Mucosa of rectum (tissue), 2 donors: ENCODE measurements around the gene PPP4R1.
"Not testable (repeated sequence)": the region's sequence is repeated elsewhere in the genome, so short reads cannot be mapped to it uniquely, and the experiment has no call there.

Experiments used
- H3K27ac ChIP-seq, 2 donors: one replicate each; pipeline ENCODE4 v1.7.0; 2013; ENCODE audit warnings: inconsistent platforms in 2 of 2, low read depth in 2 of 2, low read length in 2 of 2
- H3K27me3 ChIP-seq, 2 donors: one replicate each; pipeline ENCODE4 v1.7.0; 2013; ENCODE audit warnings: low read length in 2 of 2; ENCODE audit not compliant: control insufficient read depth in 2 of 2, insufficient read depth in 2 of 2
- H3K36me3 ChIP-seq, 2 donors: one replicate each; pipeline ENCODE4 v1.7.0; 2013; ENCODE audit warnings: low read length in 2 of 2; ENCODE audit not compliant: control insufficient read depth in 2 of 2, insufficient read depth in 2 of 2
- H3K4me1 ChIP-seq, 2 donors: one replicate each; pipeline ENCODE4 v1.7.0; 2013; ENCODE audit warnings: low read length in 2 of 2, mild to moderate bottlenecking in 1 of 2; ENCODE audit not compliant: control insufficient read depth in 2 of 2, insufficient read depth in 2 of 2
- H3K4me3 ChIP-seq, 2 donors: one replicate each; pipeline ENCODE4 v1.7.0; 2013; ENCODE audit warnings: low read length in 2 of 2
- H3K9ac ChIP-seq, 2 donors: one replicate each; pipeline ENCODE4 v1.7.0; 2013; ENCODE audit warnings: low read length in 2 of 2, low read depth in 1 of 2, mild to moderate bottlenecking in 1 of 2
- H3K9me3 ChIP-seq, 2 donors: one replicate each; pipeline ENCODE4 v1.7.0; 2013; ENCODE audit warnings: low read length in 2 of 2; ENCODE audit not compliant: control insufficient read depth in 2 of 2
- donor health status: healthy.
- donor health status: Normal muscosa, but diverticular disease.

Gene PPP4R1

GRCh38 chr18:9612215-9612830 lies 2.0 kb downstream of the PPP4R1 start:
- Histone ChIP-seq H3K27ac (no peak overlapping the region), H3K4me1 (peaks cover 14% of the 10 kb centered on the region in 2 donors), H3K36me3 (peaks cover 0 to 3% of the 10 kb centered on the region in 2 donors), H3K4me3 (peak overlapping the region in 1 of 2 donors; percentile 84), H3K9ac (peak overlapping the region in 1 of 2 donors; percentile 90), H3K27me3 (no peaks in the 10 kb centered on the region), H3K9me3 (no peaks in the 10 kb centered on the region)

DNA sequence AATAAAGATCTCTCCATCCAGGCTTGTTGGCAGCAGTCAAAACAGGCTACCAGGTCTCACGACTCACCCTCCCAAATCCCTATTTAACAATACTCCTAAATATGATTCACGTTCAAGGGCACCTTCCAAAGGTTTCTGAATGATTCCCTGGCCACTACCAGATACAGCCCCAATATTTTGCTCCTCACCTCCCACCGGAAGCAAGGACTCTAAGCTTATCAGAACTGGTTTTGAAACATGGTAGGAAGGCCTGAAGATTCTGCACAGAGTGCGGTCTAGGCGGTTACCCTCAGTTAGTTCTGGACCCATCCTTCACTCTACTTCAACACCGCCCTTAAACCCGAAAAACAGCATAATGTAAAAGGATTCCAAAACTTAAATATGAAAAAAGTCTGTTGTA lies 5.2 kb downstream of the PPP4R1 start:
- no peaks in the 10 kb centered on the region for H3K9me3 ChIP-seq

DNA sequence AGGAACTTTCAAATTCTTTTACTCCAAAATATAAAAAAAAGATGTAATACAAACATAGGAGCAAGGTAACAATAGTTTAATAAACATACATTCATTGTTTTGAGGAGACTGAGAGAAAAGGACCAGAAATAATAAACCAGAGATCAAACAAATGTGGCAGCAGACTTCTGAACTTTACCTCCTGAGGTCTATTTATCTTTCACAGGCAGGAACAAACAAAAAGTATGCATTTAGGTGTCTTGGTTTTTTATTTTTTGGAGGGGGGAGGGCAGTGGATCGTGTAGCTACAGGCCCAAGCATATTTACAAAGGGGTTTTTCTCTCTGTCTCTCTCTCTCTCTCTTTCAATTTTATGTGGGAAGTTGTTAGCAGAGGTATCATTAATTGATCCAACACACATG lies 5.6 kb downstream of the PPP4R1 start:
- Histone ChIP-seq H3K9ac (no peak overlapping the region), H3K4me1 (peaks cover 8% of the 10 kb centered on the region in 2 donors), H3K27me3 (no peaks in the 10 kb centered on the region), H3K27ac (no peak overlapping the region), H3K9me3 (no peaks in the 10 kb centered on the region), H3K4me3 (no peak overlapping the region), H3K36me3 (peaks cover 0 to 3% of the 10 kb centered on the region in 2 donors)

More for the DNA sequence above, 5.2 kb downstream of the PPP4R1 start:
- Histone ChIP-seq H3K9ac (no peak overlapping the region), H3K27ac (no peak overlapping the region), H3K4me3 (no peak overlapping the region), H3K4me1 (peaks cover 8% of the 10 kb centered on the region in 2 donors), H3K27me3 (no peaks in the 10 kb centered on the region), H3K36me3 (peaks cover 0 to 3% of the 10 kb centered on the region in 2 donors)

DNA sequence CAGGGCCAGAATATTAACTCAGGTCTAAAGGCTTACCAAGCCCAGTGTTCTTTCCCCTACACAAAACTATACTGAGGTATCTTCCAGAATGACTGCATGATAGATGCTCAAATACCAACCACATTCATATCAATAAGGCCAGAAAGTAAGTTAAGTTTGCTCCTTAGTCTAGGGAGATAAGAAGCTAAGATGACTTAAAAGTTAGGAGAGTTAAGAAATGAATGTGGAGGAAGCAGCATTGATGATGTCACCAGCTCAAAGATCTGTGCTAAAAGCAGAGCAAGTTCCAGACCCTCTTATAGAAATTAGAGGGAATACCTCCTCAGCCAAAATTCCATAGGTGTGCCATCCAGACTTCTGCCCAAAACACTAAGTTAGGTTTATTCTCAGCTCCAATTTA lies 6.1 kb downstream of the PPP4R1 start:
- no peaks in the 10 kb centered on the region for H3K27me3 ChIP-seq
- peaks cover 0 to 3% of the 10 kb centered on the region in 2 donors for H3K36me3 ChIP-seq
- no peak overlapping the region for H3K4me3 ChIP-seq
- no peak overlapping the region for H3K9ac ChIP-seq
- no peak overlapping the region for H3K27ac ChIP-seq
- H3K4me1 ChIP-seq = peaks cover 8% of the 10 kb centered on the region in 2 donors
- no peaks in the 10 kb centered on the region for H3K9me3 ChIP-seq

DNA sequence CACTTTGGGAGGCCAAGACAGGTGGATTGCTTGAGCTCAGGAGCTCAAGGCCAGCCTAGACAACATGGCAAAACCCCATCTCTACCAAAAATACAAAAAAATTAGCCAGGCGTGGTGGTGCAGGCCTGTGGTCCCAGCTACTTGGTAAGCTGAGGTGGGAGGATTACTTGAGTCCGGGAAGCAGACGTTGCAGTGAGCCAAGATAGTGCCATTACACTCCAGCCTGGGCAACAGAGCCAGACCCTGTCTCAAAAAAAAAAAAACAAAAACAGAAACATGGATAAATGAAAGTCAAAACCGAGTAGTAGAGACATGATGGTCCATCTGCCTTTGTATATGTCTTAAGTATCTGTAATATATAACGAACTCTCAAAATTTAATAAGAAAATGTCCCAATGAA lies 7.2 kb downstream of the PPP4R1 start:
- H3K36me3 ChIP-seq, H3K4me1 ChIP-seq, H3K27me3 ChIP-seq, H3K27ac ChIP-seq, H3K9me3 ChIP-seq, H3K9ac ChIP-seq, H3K4me3 ChIP-seq: not testable (repeated sequence)

DNA sequence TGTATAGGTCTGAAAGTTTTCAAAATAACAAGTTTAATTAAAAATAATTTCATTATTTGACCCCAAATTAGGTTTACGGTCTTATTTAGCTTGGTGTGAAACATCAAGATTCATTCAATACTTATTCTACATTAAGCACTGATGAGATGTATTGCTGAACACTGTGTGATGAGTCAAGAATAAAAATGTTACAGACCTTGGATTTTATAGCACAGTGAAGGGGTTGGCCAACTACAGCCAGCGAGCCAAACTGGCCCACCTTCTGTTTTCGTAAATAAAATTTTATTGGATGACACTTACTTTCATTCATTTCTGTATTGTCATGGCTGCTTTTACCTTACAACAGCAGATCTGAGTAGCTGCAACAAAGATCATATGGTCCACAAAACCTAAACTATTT lies 8.3 kb downstream of the PPP4R1 start:
- Histone ChIP-seq H3K36me3 (peaks cover 0 to under 1% of the 10 kb centered on the region in 2 donors), H3K4me3 (no peak overlapping the region), H3K4me1 (peaks cover 5 to 6% of the 10 kb centered on the region in 2 donors)

GRCh38 chr18:9604348-9604747 lies 10.0 kb downstream of the PPP4R1 start:
- Histone ChIP-seq H3K4me1 (peaks cover 4% of the 10 kb centered on the region in 2 donors), H3K4me3 (no peak overlapping the region), H3K9ac (no peak overlapping the region), H3K27me3 (no peaks in the 10 kb centered on the region), H3K36me3 (no peaks in the 10 kb centered on the region), H3K27ac (no peak overlapping the region), H3K9me3 (peaks cover 0 to 7% of the 10 kb centered on the region in 2 donors)

More for the DNA sequence above, 8.3 kb downstream of the PPP4R1 start:
- no peaks in the 10 kb centered on the region for H3K9me3 ChIP-seq
- H3K27ac ChIP-seq = no peak overlapping the region
- no peak overlapping the region for H3K9ac ChIP-seq
- no peaks in the 10 kb centered on the region for H3K27me3 ChIP-seq

- Histone ChIP-seq H3K9me3 (peaks cover 0 to 7% of the 10 kb centered on the region in 2 donors), H3K4me3 (no peak overlapping the region), H3K4me1 (peaks cover 0 to 5% of the 10 kb centered on the region in 2 donors), H3K9ac (no peak overlapping the region), H3K27me3 (no peaks in the 10 kb centered on the region), H3K27ac (no peak overlapping the region), H3K36me3 (no peaks in the 10 kb centered on the region)
Observed at GRCh38 chr18:9599328-9599727, 15.0 kb downstream of the PPP4R1 start.

DNA sequence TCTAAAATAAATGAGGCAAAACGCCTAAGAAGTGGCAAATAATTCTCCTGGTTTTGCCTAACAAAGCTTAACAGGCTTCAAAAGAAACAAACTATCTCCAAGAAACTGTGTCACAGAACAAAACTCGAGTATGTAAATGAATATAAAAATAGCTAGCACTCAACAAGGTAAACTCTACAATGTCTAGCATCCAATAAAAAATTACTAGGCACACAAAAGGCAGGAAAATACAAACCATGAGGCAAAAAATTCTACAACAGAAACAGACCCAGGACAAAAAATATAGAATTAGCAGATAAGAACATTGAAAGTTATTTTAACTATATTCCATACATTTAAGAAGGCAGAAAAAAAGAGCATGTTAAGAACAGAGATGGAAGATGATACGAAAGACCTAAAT lies 16.8 kb downstream of the PPP4R1 start:
- peaks cover 0 to 3% of the 10 kb centered on the region in 2 donors for H3K36me3 ChIP-seq
- H3K9me3 ChIP-seq = peaks cover 0 to 7% of the 10 kb centered on the region in 2 donors
- no peaks in the 10 kb centered on the region for H3K27me3 ChIP-seq
- no peak overlapping the region for H3K4me3 ChIP-seq
- H3K9ac ChIP-seq = no peak overlapping the region
- peaks cover 0 to 6% of the 10 kb centered on the region in 2 donors for H3K4me1 ChIP-seq
- H3K27ac ChIP-seq = no peak overlapping the region

- Histone ChIP-seq H3K4me1 (peaks cover 0 to 6% of the 10 kb centered on the region in 2 donors), H3K9me3 (peaks cover 0 to 7% of the 10 kb centered on the region in 2 donors), H3K27ac (no peak overlapping the region), H3K36me3 (peaks cover 0 to 3% of the 10 kb centered on the region in 2 donors), H3K27me3 (no peaks in the 10 kb centered on the region), H3K4me3 (no peak overlapping the region), H3K9ac (no peak overlapping the region)
Observed at GRCh38 chr18:9596843-9597526, 17.4 kb downstream of the PPP4R1 start.
